Muscle layer of colon (tissue), 2 donors: ENCODE results near the gene FBXL19.
"Not testable (repeated sequence)": the region's sequence is repeated elsewhere in the genome, so short reads cannot be mapped to it uniquely, and the experiment has no call there.

Source experiments
- H3K27ac ChIP-seq: one replicate; pipeline ENCODE4 v1.7.0; 2013; ENCODE audit warnings: low read depth, mild to moderate bottlenecking, low read length, moderate library complexity
- H3K27me3 ChIP-seq, 2 donors: one replicate each; pipeline ENCODE4 v1.7.0; 2013; ENCODE audit warnings: low read length in 2 of 2, mild to moderate bottlenecking in 2 of 2; ENCODE audit not compliant: insufficient read depth in 2 of 2, control insufficient read depth in 1 of 2
- H3K36me3 ChIP-seq: one replicate; pipeline ENCODE4 v1.7.0; 2013; ENCODE audit warnings: mild to moderate bottlenecking, low read length; ENCODE audit not compliant: insufficient read depth
- H3K4me1 ChIP-seq: one replicate; pipeline ENCODE4 v1.7.0; 2013; ENCODE audit warnings: mild to moderate bottlenecking, low read length; ENCODE audit not compliant: insufficient read depth
- H3K4me3 ChIP-seq, 2 donors: one replicate each; pipeline ENCODE4 v1.7.0; 2013; ENCODE audit warnings: low read length in 2 of 2, low read depth in 1 of 2, mild to moderate bottlenecking in 1 of 2, moderate library complexity in 1 of 2
- H3K9ac ChIP-seq: one replicate; pipeline ENCODE4 v1.7.0; 2013; ENCODE audit warnings: low read length
- H3K9me3 ChIP-seq: one replicate; pipeline ENCODE4 v1.7.0; 2013; ENCODE audit warnings: mild to moderate bottlenecking, low read length
- donor health status: abdominal sarcoma.
- donor health status: Adenocarcinoma of cecum.

Gene FBXL19

GRCh38 chr16:30925995-30926811 lies 2.8 kb downstream of the FBXL19 start:
- Histone ChIP-seq H3K4me3 (no peak overlapping the region), H3K9ac (no peak overlapping the region), H3K9me3 (no peaks in the 10 kb centered on the region), H3K4me1 (peaks cover 16% of the 10 kb centered on the region), H3K27ac (no peak overlapping the region), H3K27me3 (no peaks in the 10 kb centered on the region), H3K36me3 (peaks cover 8% of the 10 kb centered on the region)

GRCh38 chr16:30926937-30927788 lies 3.8 kb downstream of the FBXL19 start:
- H3K27me3 ChIP-seq, result no peaks in the 10 kb centered on the region
- H3K27ac ChIP-seq, result no peak overlapping the region
- H3K9ac ChIP-seq, result no peak overlapping the region
- H3K36me3 ChIP-seq, result peaks cover 10% of the 10 kb centered on the region
- peaks cover 9% of the 10 kb centered on the region for H3K4me1 ChIP-seq
- H3K9me3 ChIP-seq, result no peaks in the 10 kb centered on the region
- H3K4me3 ChIP-seq, result peak overlapping the region in 1 of 2 donors; percentile 7

- H3K4me1 ChIP-seq, result peaks cover 9% of the 10 kb centered on the region
- no peaks in the 10 kb centered on the region for H3K9me3 ChIP-seq
- peak overlapping the region in 1 of 2 donors; percentile 7 for H3K4me3 ChIP-seq
- H3K27me3 ChIP-seq, result no peaks in the 10 kb centered on the region
- no peak overlapping the region for H3K9ac ChIP-seq
- peaks cover 10% of the 10 kb centered on the region for H3K36me3 ChIP-seq
- no peak overlapping the region for H3K27ac ChIP-seq
Measured at GRCh38 chr16:30927789-30928378, 4.5 kb downstream of the FBXL19 start.

GRCh38 chr16:30928390-30928789 lies 5.0 kb downstream of the FBXL19 start:
- Histone ChIP-seq H3K36me3 (peaks cover 10% of the 10 kb centered on the region), H3K27me3 (no peaks in the 10 kb centered on the region), H3K4me3 (no peak overlapping the region), H3K9ac (no peak overlapping the region), H3K9me3 (no peaks in the 10 kb centered on the region), H3K27ac (no peak overlapping the region), H3K4me1 (peaks cover 9% of the 10 kb centered on the region)

- Histone ChIP-seq H3K27ac (no peak overlapping the region), H3K9ac (no peak overlapping the region), H3K4me3 (no peak overlapping the region), H3K4me1 (peaks cover 9% of the 10 kb centered on the region), H3K27me3 (no peaks in the 10 kb centered on the region), H3K36me3 (peaks cover 10% of the 10 kb centered on the region), H3K9me3 (no peaks in the 10 kb centered on the region)
Measured at GRCh38 chr16:30929167-30929566, 5.8 kb downstream of the FBXL19 start.

- Histone ChIP-seq H3K4me3 (no peak overlapping the region), H3K36me3 (peaks cover 15% of the 10 kb centered on the region), H3K27ac (no peak overlapping the region), H3K4me1 (peaks cover 1% of the 10 kb centered on the region), H3K9ac (no peak overlapping the region), H3K27me3 (no peaks in the 10 kb centered on the region), H3K9me3 (no peaks in the 10 kb centered on the region)
Measured at GRCh38 chr16:30930160-30930571, 6.8 kb downstream of the FBXL19 start.

GRCh38 chr16:30931068-30931650 lies 7.8 kb downstream of the FBXL19 start:
- Histone ChIP-seq H3K27ac (no peak overlapping the region), H3K9me3 (no peaks in the 10 kb centered on the region), H3K4me3 (no peak overlapping the region), H3K4me1 (no peaks in the 10 kb centered on the region), H3K9ac (no peak overlapping the region), H3K27me3 (no peaks in the 10 kb centered on the region), H3K36me3 (peaks cover 15% of the 10 kb centered on the region)

- Histone ChIP-seq H3K4me1 (no peaks in the 10 kb centered on the region), H3K4me3 (no peak overlapping the region), H3K9me3 (no peaks in the 10 kb centered on the region), H3K27me3 (no peaks in the 10 kb centered on the region), H3K27ac (no peak overlapping the region), H3K9ac (no peak overlapping the region), H3K36me3 (peaks cover 15% of the 10 kb centered on the region)
Measured at GRCh38 chr16:30934827-30935557, 11.6 kb downstream of the FBXL19 start.

GRCh38 chr16:30937692-30938091 lies 14.3 kb downstream of the FBXL19 start:
- Histone ChIP-seq H3K36me3 (peaks cover 10% of the 10 kb centered on the region), H3K9ac (no peak overlapping the region), H3K27ac (no peak overlapping the region), H3K9me3 (no peaks in the 10 kb centered on the region), H3K27me3 (no peaks in the 10 kb centered on the region), H3K4me1 (peaks cover 6% of the 10 kb centered on the region), H3K4me3 (no peak overlapping the region)

GRCh38 chr16:30939571-30939970 lies 16.2 kb downstream of the FBXL19 start:
- not testable (repeated sequence) for H3K27ac ChIP-seq, H3K4me3 ChIP-seq
- peaks cover 17% of the 10 kb centered on the region for H3K36me3 ChIP-seq

More at GRCh38 chr16:30939571-30939970, 16.2 kb downstream of the FBXL19 start:
- H3K9me3 ChIP-seq, H3K4me1 ChIP-seq, H3K27me3 ChIP-seq, H3K9ac ChIP-seq: not testable (repeated sequence)
